WTC11 (cell line): ENCODE data around the gene LRRC40.

ENCODE experiments used
- CREM ChIP-seq: sonication (generic); formaldehyde crosslinking; IDR thresholded peaks from 2 replicates; pipeline ENCODE4 v1.8.1; 2022; ENCODE audit warnings: mild to moderate bottlenecking, missing genetic modification reagents, moderate library complexity
- GRHL2 ChIP-seq: fragments of 250-450 bp; sonication (Bioruptor Pico); IDR thresholded peaks from 2 replicates; pipeline ENCODE4 v1.8.0; 2022; ENCODE audit warnings: mild to moderate bottlenecking, moderate library complexity; ENCODE audit not compliant: insufficient replicate concordance, severe bottlenecking
- MAX ChIP-seq: sonication (generic); formaldehyde crosslinking; IDR thresholded peaks from 2 replicates; pipeline ENCODE4 v1.8.0; 2022; ENCODE audit warnings: mild to moderate bottlenecking, missing genetic modification reagents

GRCh38 chr1:70134148-70134547 lies 71.2 kb downstream of the LRRC40 start:
- no peak for TF ChIP-seq GRHL2 (CRISPR knock-in tag)
- no peak for TF ChIP-seq CREM (CRISPR knock-in tag)
- TF ChIP-seq MAX (CRISPR knock-in tag), result no peak
